ENCODE measurements around the gene CDK5. TPM values are rescaled to one million over a fixed set of nuclear protein-coding genes. Genes with fewer than 3 reads are reported as not detected.

The CDK5 gene
- total RNA-seq, 2 experiments from 2014 or later = 10.0 to 10.1 TPM

- CTCF ChIA-PET = interaction anchor here (0.5 to 1.2 kb wide), 8 partner anchors 10 to 250 kb away, joined by 3 to 4 read pairs (median 3); no protein-coding TSS in a partner anchor
- Mint-ChIP-seq H3K36me3 (ENCODE audit: low read depth) (peaks cover 4% of the 10 kb centered on the region), H3K27me3 (ENCODE audit: low read depth) (peaks cover 9% of the 10 kb centered on the region), H3K9me3 (no peaks in the 10 kb centered on the region), H3K4me1 (ENCODE audit: low read depth) (peaks cover 32% of the 10 kb centered on the region), H3K4me3 (peak overlapping the region; percentile 78), H3K27ac (no peak overlapping the region)
- intact Hi-C loops (cut with micrococcal nuclease) = loop anchor here (10.0 kb wide), 2 partner anchors 711 to 1211 kb away; partner anchors contain the start of genes ATP6V0E2 and ZNF775
- no peak for DNase-seq
Measured at GRCh38 chr7:151085329-151085690, 27.6 kb upstream of the CDK5 start.

GRCh38 chr7:151083824-151084160 is 26.1 kb upstream of the CDK5 start:
- CTCF ChIA-PET = interaction anchor here (0.6 to 2.3 kb wide), 3 partner anchors 27 to 82 kb away, joined by 3 to 6 read pairs (median 3); no protein-coding TSS in a partner anchor
- H3K4me3 Mint-ChIP-seq = peak overlapping the region; percentile 67
- peaks cover 7% of the 10 kb centered on the region for H3K27me3 Mint-ChIP-seq (ENCODE audit: low read depth)
- DNase-seq = no peak
- intact Hi-C loops (cut with micrococcal nuclease) = loop anchor here (1.0 to 10.0 kb wide), 6 partner anchors 70 to 1209 kb away; partner anchors contain the start of genes ABCF2, ACTR3C, ATP6V0E2 and LRRC61
- H3K4me1 Mint-ChIP-seq (ENCODE audit: low read depth) = peaks cover 40% of the 10 kb centered on the region
- H3K27ac Mint-ChIP-seq = no peak overlapping the region
- H3K36me3 Mint-ChIP-seq (ENCODE audit: low read depth) = peaks cover 7% of the 10 kb centered on the region
- no peaks in the 10 kb centered on the region for H3K9me3 Mint-ChIP-seq

GRCh38 chr7:151083071-151083823 is 25.6 kb upstream of the CDK5 start, which contains the start of gene TMUB1:
TSS of gene TMUB1 (minus strand) at chr7:151083493. CDS start at chr7:151082563, 930 bp downstream.
- CTCF ChIA-PET = interaction anchor here (0.6 to 2.3 kb wide), 5 partner anchors 9 to 82 kb away, joined by 3 to 6 read pairs (median 3); no protein-coding TSS in a partner anchor

GRCh38 chr7:151082141-151083070 is 24.7 kb upstream of the CDK5 start:
- H3K4me3 Mint-ChIP-seq = peak overlapping the region; percentile 86
- peaks cover 7% of the 10 kb centered on the region for H3K36me3 Mint-ChIP-seq (ENCODE audit: low read depth)
- H3K27me3 Mint-ChIP-seq (ENCODE audit: low read depth) = peaks cover 7% of the 10 kb centered on the region
- intact Hi-C loops (cut with micrococcal nuclease) = loop anchor here (1.0 to 10.0 kb wide), 6 partner anchors 69 to 1208 kb away; partner anchors contain the start of genes ABCF2, ACTR3C, ATP6V0E2 and LRRC61
- H3K27ac Mint-ChIP-seq = peak overlapping the region; percentile 86
- peaks cover 39% of the 10 kb centered on the region for H3K4me1 Mint-ChIP-seq (ENCODE audit: low read depth)
- CTCF ChIA-PET = interaction anchor here (0.6 to 2.3 kb wide), 5 partner anchors 10 to 366 kb away, joined by 3 to 6 read pairs (median 3); no protein-coding TSS in a partner anchor
- no peaks in the 10 kb centered on the region for H3K9me3 Mint-ChIP-seq
- no peak for DNase-seq

More at GRCh38 chr7:151083071-151083823, 25.6 kb upstream of the CDK5 start, which contains the start of gene TMUB1:
- DNase-seq = peak; percentile 78
- H3K36me3 Mint-ChIP-seq (ENCODE audit: low read depth) = peaks cover 7% of the 10 kb centered on the region
- H3K27me3 Mint-ChIP-seq (ENCODE audit: low read depth) = peaks cover 7% of the 10 kb centered on the region
- peak within 1 kb of the TSS; percentile 86 for H3K27ac Mint-ChIP-seq
- no peaks in the 10 kb centered on the region for H3K9me3 Mint-ChIP-seq
- H3K4me1 Mint-ChIP-seq (ENCODE audit: low read depth) = peaks cover 38% of the 10 kb centered on the region
- peak within 1 kb of the TSS; percentile 86 for H3K4me3 Mint-ChIP-seq
- intact Hi-C loops (cut with micrococcal nuclease) = loop anchor here (1.0 to 10.0 kb wide), 6 partner anchors 70 to 1208 kb away; partner anchors contain the start of genes ABCF2, ACTR3C, ATP6V0E2 and LRRC61

- intact Hi-C loops (cut with micrococcal nuclease) = loop anchor here (2.0 to 10.0 kb wide), 5 partner anchors 63 to 1207 kb away; partner anchors contain the start of genes ACTR3C, ATP6V0E2, LRRC61 and ZNF775
- Mint-ChIP-seq H3K36me3 (ENCODE audit: low read depth) (peaks cover 7% of the 10 kb centered on the region), H3K4me3 (peak overlapping the region; percentile 86), H3K9me3 (no peaks in the 10 kb centered on the region), H3K27me3 (ENCODE audit: low read depth) (peaks cover 7% of the 10 kb centered on the region), H3K27ac (peak overlapping the region; percentile 73), H3K4me1 (ENCODE audit: low read depth) (peaks cover 39% of the 10 kb centered on the region)
- CTCF ChIA-PET = interaction anchor here (0.6 to 1.2 kb wide), 3 partner anchors 31 to 569 kb away, joined by 3 to 6 read pairs (median 4); no protein-coding TSS in a partner anchor
- no peak for DNase-seq
Measured at GRCh38 chr7:151081170-151082101, 23.7 kb upstream of the CDK5 start.

- intact Hi-C loops (cut with micrococcal nuclease) = loop anchor here (1.0 to 10.0 kb wide), 7 partner anchors 22 to 1206 kb away; partner anchors contain the start of genes ABCB8, ACTR3C, ATP6V0E2 and LRRC61
- Mint-ChIP-seq H3K27ac (peak within 1 kb of the TSS; percentile 73), H3K4me1 (ENCODE audit: low read depth) (peaks cover 36% of the 10 kb centered on the region), H3K27me3 (ENCODE audit: low read depth) (peaks cover 7% of the 10 kb centered on the region), H3K4me3 (peak within 1 kb of the TSS; percentile 86), H3K9me3 (no peaks in the 10 kb centered on the region), H3K36me3 (ENCODE audit: low read depth) (peaks cover 7% of the 10 kb centered on the region)
- peak; percentile 93 for DNase-seq
- CTCF ChIA-PET = interaction anchor here (0.6 to 1.2 kb wide), 3 partner anchors 32 to 568 kb away, joined by 3 to 6 read pairs (median 4); no protein-coding TSS in a partner anchor
Measured at GRCh38 chr7:151080522-151081169, 22.9 kb upstream of the CDK5 start, which contains the start of gene FASTK. TSS of gene FASTK (minus strand) at chr7:151080809. CDS start at chr7:151080766, 43 bp downstream.

GRCh38 chr7:151080067-151080521 is 22.4 kb upstream of the CDK5 start:
- H3K36me3 Mint-ChIP-seq (ENCODE audit: low read depth) = peaks cover 7% of the 10 kb centered on the region
- intact Hi-C loops (cut with micrococcal nuclease) = loop anchor here (1.0 to 10.0 kb wide), 7 partner anchors 22 to 1205 kb away; partner anchors contain the start of genes ABCB8, ACTR3C, ATP6V0E2 and LRRC61
- peaks cover 4% of the 10 kb centered on the region for H3K27me3 Mint-ChIP-seq (ENCODE audit: low read depth)
- DNase-seq = no peak
- CTCF ChIA-PET = interaction anchor here (1.2 kb wide), 1 partner anchor 32 kb away, joined by 6 read pairs; no protein-coding TSS in a partner anchor
- peak overlapping the region; percentile 68 for H3K27ac Mint-ChIP-seq
- H3K9me3 Mint-ChIP-seq = no peaks in the 10 kb centered on the region
- H3K4me3 Mint-ChIP-seq = peak overlapping the region; percentile 84
- peaks cover 32% of the 10 kb centered on the region for H3K4me1 Mint-ChIP-seq (ENCODE audit: low read depth)

GRCh38 chr7:151079199-151079910 is 21.7 kb upstream of the CDK5 start:
- no peak for DNase-seq
- Mint-ChIP-seq H3K4me1 (ENCODE audit: low read depth) (peaks cover 30% of the 10 kb centered on the region), H3K36me3 (ENCODE audit: low read depth) (peaks cover 9% of the 10 kb centered on the region), H3K4me3 (peak overlapping the region; percentile 84), H3K27ac (peak overlapping the region; percentile 36), H3K9me3 (no peaks in the 10 kb centered on the region), H3K27me3 (ENCODE audit: low read depth) (no peaks in the 10 kb centered on the region)
- CTCF ChIA-PET = no interaction called here
- intact Hi-C loops (cut with micrococcal nuclease) = no loop called here

GRCh38 chr7:151078233-151079040 is 20.7 kb upstream of the CDK5 start:
- H3K36me3 Mint-ChIP-seq (ENCODE audit: low read depth) = peaks cover 10% of the 10 kb centered on the region
- no peaks in the 10 kb centered on the region for H3K9me3 Mint-ChIP-seq
- intact Hi-C loops (cut with micrococcal nuclease) = no loop called here
- peak overlapping the region; percentile 84 for H3K4me3 Mint-ChIP-seq
- peaks cover 30% of the 10 kb centered on the region for H3K4me1 Mint-ChIP-seq (ENCODE audit: low read depth)
- CTCF ChIA-PET = interaction anchor here (0.7 to 0.9 kb wide), 2 partner anchors 12 to 91 kb away, joined by 3 read pairs; no protein-coding TSS in a partner anchor
- no peaks in the 10 kb centered on the region for H3K27me3 Mint-ChIP-seq (ENCODE audit: low read depth)
- peak overlapping the region; percentile 35 for H3K27ac Mint-ChIP-seq
- DNase-seq = no peak
